ENCODE measurements around the gene FEZF1.

Gene FEZF1

DNA sequence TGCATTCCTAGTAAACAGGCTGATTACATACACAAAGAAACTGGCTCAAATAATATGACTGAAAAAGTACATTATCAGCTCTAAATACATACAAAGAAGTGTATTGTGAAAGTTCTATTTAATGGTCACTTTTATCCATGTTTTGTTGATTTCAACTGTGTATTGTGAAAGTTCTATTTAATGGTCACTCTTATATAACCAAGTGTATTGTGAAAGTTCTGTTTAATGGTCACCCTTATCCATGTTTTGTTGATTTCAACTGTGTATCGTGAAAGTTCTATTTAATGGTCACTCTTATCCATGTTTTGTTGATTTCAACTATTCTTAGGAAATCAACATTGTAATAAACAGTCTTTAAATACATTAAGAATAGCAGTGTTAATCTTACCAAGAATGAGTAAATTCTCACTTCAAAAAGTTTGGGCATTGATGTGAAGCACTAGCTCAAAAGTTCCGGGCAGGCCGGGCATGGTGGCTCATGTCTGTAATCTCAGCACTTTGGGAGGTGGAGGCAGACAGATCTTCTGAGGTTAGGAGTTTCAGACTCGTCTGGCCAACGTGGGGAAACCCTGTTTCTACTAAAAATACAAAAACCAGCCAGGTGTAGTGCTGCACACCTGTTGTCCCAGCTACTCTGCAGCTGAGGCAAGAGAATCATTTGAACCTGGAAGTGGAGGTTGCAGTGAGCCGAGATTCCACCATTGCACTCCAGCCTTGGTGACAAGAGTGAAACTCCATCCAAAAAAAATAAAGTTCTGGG, 34.8 kb upstream of the FEZF1 start:
- H3K4me3 ChIP-seq (ENCODE audit: low read depth, low read length), result no peak overlapping the region
- TF ChIP-seq CTCF (IDR thresholded peaks at IDR 0.05; ENCODE audit: low read depth, low read length, missing control alignments), result no peak
- DNase-seq (ENCODE audit: low read depth), result no peak

DNA sequence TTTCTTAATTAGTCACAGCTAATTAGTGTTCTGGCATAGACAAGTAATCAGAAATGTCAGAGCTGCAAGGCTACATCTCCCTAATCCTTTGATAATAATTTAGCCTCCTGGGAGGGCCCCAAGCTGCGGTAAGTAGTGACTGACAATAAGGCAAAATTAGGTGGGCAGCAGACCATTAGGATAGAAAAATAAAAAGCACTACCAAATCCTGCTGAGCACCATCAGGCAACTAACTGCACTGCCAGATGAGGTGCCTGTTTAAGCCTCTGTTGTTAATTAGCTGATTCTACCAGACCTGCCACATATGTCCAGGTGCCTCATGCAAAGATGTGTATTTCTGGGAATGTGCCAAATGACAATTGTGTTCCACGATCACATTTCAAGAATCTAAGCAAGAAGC, 32.5 kb upstream of the FEZF1 start:
- H3K4me3 ChIP-seq (ENCODE audit: low read depth, low read length), result no peak overlapping the region
- DNase-seq (ENCODE audit: low read depth), result no peak
- TF ChIP-seq CTCF (IDR thresholded peaks at IDR 0.05; ENCODE audit: low read depth, low read length, missing control alignments), result no peak

GRCh38 chr7:122329145-122329802, 24.7 kb upstream of the FEZF1 start:
- DNase-seq (ENCODE audit: low read depth), result no peak
- H3K4me3 ChIP-seq (ENCODE audit: low read depth, low read length), result no peak overlapping the region
- TF ChIP-seq CTCF (IDR thresholded peaks at IDR 0.05; ENCODE audit: low read depth, low read length, missing control alignments), result no peak

DNA sequence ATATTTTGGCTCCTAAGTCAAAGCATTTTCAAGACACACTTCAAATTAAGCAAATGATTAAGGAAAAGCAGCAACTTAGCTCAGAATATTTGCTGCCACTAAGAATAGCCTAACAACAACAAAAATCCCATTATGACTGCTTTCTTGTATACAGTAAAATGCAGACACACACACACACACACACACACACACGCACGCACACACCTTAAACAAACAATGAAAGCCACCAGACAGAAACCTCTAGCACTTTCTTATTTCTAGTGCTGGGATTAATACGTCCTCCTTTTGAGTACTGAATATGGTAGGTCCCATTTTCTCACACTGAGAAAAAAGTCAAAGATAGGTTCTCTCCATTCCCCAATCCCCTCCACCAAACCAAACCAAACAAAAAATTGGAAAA, 23.4 kb upstream of the FEZF1 start:
- DNase-seq (ENCODE audit: low read depth), result no peak
- H3K4me3 ChIP-seq (ENCODE audit: low read depth, low read length), result no peak overlapping the region
- no peak for TF ChIP-seq CTCF (IDR thresholded peaks at IDR 0.05; ENCODE audit: low read depth, low read length, missing control alignments)

- TF ChIP-seq CTCF (IDR thresholded peaks at IDR 0.05; ENCODE audit: low read depth, low read length, missing control alignments), result no peak
- H3K4me3 ChIP-seq (ENCODE audit: low read depth, low read length), result no peak overlapping the region
- no peak for DNase-seq (ENCODE audit: low read depth)
Observed at GRCh38 chr7:122316467-122317388, 12.2 kb upstream of the FEZF1 start.

- H3K4me3 ChIP-seq (ENCODE audit: low read depth, low read length), result no peak overlapping the region
- DNase-seq (ENCODE audit: low read depth), result no peak
- TF ChIP-seq CTCF (IDR thresholded peaks at IDR 0.05; ENCODE audit: low read depth, low read length, missing control alignments), result no peak
Observed at GRCh38 chr7:122315507-122316466, 11.2 kb upstream of the FEZF1 start.
